ENCODE results near the gene YPEL2.

DNA sequence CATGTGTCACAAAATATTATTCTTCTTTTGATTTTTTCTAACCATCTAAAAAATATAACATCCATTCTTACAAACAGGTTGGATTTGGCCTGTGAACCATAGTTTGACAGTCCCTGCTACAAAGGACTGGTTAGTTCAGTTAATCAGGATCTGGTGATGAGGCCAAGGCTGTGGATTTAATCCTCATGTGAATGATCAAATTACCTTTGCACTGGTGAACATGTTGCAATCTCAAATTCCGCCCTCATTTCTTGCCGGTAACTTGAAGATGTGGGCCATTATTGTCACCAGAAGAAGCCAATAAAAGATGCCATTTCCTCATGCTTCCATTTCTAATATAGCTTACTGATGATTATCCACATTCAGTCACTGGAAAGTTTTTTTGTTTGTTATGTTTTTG lies 35.3 kb upstream of the YPEL2 start:
- TF ChIP-seq EZH2phosphoT487 (IDR thresholded peaks at IDR 0.05; ENCODE audit: borderline replicate concordance, low read depth, low read length), result no peak
- TF ChIP-seq, protein P1, sequence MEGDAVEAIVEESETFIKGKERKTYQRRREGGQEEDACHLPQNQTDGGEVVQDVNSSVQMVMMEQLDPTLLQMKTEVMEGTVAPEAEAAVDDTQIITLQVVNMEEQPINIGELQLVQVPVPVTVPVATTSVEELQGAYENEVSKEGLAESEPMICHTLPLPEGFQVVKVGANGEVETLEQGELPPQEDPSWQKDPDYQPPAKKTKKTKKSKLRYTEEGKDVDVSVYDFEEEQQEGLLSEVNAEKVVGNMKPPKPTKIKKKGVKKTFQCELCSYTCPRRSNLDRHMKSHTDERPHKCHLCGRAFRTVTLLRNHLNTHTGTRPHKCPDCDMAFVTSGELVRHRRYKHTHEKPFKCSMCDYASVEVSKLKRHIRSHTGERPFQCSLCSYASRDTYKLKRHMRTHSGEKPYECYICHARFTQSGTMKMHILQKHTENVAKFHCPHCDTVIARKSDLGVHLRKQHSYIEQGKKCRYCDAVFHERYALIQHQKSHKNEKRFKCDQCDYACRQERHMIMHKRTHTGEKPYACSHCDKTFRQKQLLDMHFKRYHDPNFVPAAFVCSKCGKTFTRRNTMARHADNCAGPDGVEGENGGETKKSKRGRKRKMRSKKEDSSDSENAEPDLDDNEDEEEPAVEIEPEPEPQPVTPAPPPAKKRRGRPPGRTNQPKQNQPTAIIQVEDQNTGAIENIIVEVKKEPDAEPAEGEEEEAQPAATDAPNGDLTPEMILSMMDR (conservative IDR thresholded peaks at IDR 0.05; ENCODE audit: low read length), result no peak

Data from OCI-LY7 (cell line).